IPS DF 4.7 (cell line): Measurements from ENCODE around the gene NKTR.

Source experiments
- DNase-seq: peaks from one replicate; pipeline ENCODE4 v3.0.0-alpha.2; 2013; ENCODE audit warnings: low spot score; ENCODE audit errors: extremely low read depth

NKTR gene

DNA sequence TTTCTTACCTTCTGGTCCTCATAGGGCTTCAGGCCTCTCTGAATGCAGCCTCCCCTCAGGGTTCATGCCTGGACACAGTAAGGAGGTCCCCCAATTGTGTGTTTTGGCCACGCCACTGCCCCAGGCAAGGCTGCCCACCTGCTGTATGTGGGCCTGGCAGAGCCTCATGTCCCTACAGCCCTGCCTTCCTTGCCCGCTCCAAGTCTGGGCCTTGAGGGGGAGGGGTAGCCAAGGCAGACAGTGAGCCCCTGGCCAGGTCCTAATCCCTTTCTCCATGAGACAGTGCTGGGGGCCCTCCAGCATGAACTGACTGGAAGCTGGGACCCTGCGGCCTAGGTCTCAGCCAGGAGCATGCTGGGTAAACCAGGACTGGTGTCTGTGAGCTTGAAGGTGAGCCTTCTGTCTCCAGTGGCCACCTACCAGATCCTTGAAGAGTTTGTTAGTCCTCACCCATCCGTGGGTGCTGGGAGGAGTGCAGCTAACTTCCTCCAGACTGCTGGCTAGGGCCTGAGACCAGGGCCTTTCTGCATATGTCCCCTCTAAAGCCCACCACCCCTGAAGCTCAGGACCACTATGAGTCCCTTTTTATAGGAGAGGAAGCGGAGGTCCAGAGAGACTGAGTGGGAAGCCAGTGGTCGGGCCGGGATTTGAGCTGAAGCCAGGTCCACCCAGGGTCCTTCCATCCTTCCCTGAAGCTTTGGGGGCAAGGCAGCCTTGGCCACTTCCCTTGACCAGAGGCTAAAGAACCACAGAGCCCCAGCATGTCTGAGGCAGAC is 61.7 kb downstream of the NKTR start:
- DNase-seq = no peak

- DNase-seq = no peak
Observed at GRCh38 chr3:42662813-42663535, 62.5 kb downstream of the NKTR start.

GRCh38 chr3:42663581-42664437 is 63.3 kb downstream of the NKTR start:
- no peak for DNase-seq

- DNase-seq = no peak
Observed at GRCh38 chr3:42664438-42664803, 63.9 kb downstream of the NKTR start.

DNA sequence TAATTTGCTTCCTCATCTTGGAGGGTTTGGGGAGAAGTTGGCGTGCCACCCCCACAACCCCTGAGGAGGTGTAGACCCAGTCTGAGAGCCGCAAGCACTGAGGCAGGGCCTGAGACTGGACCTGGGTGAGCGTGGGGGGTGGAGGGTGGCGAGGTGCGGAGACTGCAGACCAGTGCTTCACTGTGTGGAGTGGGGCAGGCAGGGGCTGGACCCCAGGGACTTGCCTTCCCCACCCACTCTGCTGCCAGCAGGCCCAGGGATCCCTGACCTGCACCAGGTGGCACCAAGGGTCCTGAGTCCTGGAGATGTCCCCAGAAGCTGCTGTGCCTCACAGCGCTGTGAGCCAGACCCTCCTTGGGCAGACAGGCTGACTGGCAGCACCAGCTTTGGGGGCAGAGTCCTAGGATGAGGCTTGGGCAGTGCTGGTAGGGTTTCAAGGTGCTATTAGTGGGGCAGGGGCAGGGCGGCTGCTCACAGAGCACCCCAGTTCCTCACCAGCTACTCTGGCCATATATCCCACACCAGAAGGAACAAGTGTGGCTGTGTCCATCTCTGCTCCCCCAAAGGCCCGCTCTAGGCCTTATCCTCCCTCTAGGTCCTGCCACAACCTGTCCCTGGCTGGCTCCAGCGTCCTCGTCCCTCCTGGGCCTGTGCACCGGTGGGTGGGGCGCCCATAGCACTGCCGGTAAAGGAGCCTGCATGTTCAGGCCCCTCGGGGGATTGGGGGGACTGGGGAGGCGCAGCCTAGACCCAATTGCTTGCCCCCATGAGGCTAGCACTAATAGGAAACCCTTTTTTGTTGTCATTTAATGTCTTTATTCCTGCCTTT is 64.8 kb downstream of the NKTR start:
- DNase-seq = no peak

DNA sequence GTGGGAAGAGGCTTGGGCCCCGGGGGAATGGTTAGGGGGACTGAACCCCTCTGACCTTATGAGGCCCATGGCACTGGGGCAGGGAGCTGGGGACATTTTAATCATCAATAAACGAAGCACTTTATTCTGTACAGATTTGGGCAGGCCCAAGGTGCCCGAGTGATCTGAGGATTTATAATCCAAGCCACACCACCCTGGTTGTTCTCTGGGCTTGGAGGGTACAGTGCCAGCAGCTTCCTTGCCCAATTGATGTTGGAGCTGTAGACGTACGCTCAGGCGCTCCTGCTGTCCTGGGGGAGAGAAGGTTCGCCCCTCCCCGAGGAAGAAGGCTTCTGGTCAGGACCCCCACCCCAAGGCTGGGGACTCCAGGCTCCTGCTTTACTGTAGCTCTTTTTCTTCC is 65.5 kb downstream of the NKTR start:
- no peak for DNase-seq

DNA sequence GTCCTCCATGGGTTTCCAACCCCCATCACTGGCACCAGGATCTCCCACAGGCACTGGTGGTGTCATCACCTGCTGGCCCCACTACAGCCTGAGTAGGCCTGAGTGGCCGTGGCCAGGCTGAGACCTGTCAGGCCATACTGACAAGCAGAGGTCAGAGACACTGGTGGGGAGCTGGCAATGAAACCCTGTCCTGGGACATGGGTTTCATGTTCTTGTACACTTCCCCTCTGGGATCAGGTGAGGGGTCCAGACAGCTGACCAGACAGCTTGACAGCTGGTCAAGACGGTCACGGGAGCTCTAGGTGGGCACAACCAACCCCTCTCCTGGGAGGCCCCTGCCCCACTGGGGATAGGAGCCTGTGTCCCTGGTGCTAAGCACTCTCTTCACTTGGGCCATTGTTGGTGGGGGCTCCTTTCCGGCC is 66.1 kb downstream of the NKTR start:
- no peak for DNase-seq

GRCh38 chr3:42667096-42667522 is 66.6 kb downstream of the NKTR start:
- no peak for DNase-seq

DNA sequence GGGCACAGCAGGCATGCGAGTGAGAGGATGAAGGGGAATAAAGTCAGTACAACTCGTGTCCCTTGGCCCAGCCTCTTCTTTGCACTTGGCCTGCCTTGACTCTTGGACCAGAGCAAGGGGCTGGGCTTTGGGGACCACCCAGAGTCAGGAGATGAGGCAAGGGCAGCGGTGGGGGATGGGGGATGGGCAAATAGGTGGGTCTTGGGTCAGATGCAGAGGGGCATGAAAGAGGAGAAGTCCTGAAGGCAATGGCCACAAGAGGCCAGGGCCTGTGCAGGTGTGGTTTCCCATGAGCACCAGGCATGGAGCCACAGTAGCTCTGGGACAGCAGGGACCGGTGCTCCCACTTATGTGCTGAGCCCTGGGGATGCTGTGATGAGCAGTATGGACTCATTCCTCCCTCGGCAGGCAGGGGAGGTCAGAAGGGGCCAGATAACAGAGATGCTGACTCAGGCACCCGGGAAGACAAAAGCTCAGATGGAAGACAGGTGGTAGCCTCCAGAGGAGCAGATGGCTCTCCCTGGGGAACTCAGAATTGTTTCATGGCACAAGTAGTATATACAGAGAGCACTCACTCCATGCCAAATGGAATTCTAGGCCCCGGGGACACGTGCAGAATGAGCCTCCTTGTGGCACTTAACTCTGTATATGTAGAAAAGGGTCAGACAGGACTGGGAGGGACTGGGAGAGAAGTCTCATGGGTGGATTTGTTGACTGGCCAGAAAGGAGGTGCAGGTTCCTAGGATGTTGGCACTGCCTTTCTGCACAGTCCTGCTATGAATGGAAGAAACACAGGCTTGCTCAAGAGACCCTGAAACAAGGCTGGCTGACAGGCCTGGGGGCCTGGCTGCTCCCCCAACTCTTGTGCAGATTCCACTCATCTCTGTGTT is 67.3 kb downstream of the NKTR start:
- no peak for DNase-seq

GRCh38 chr3:42668413-42668760 is 67.9 kb downstream of the NKTR start:
- no peak for DNase-seq

DNA sequence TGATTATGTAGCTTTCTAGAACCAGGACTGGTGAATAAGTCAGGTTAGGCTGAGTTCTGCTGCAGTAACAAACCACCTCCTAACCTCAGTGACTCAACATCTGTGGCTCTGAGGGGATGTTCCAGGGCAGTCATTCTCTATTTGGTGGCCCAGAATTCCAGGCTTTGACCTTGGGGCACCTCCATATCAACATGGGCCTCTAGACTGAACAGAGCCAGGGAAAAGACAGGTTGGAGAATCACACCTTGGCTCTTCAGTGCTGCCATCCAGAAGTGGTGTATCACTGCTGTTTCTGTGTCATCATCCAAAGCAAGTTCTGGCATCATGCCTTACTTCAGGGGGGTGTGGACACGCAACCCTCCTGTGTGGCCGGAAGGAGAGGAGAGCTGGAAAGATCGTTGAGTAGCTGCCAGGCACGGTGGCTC is 68.3 kb downstream of the NKTR start:
- DNase-seq = no peak

DNA sequence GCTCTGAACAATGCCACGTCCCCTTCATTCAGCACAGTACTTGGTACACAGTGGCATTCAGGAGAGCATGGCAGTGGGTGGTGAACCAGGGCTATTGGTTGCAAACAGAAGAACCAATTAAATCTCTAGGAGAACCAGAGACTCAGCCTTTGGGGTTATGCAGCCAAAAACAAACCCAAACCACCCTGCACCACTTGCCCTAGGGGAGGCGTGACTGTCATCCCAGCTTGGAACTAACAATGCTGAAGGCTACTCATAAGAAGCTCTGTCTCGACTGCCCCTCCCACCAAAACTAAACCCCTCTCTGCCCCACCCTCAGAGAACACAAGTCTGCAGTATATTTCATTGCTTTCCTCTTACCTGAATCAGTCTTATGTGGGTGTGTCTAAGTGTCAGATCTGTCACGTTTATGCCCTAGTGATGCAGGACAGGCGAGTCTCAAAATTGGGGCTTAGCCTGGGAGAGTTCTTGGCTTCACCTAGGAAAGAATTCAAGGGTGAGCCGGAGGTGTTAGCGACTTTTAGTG is 69.6 kb downstream of the NKTR start:
- DNase-seq = no peak

DNA sequence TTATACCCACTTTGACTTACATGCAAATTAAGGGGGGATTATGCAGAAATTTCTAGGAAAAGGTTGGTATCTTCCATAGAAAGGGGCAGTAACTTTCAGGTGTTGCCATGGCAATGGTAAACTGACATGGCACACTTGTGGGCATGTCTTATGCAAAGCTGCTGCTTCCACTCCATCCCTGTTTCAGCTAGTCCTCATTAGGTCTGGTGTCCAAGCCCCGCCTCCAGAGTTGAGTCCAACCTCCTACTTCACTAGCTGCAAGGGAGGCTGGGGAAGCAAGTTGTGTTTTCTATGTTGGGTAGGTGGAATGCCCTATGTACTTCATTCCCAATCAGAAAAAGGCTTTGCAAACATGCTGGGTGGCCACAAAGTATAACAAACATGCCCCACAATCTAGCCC is 70.2 kb downstream of the NKTR start:
- no peak for DNase-seq

GRCh38 chr3:42672515-42672914 is 72.0 kb downstream of the NKTR start:
- DNase-seq = no peak

GRCh38 chr3:42673082-42673481 is 72.6 kb downstream of the NKTR start:
- no peak for DNase-seq

DNA sequence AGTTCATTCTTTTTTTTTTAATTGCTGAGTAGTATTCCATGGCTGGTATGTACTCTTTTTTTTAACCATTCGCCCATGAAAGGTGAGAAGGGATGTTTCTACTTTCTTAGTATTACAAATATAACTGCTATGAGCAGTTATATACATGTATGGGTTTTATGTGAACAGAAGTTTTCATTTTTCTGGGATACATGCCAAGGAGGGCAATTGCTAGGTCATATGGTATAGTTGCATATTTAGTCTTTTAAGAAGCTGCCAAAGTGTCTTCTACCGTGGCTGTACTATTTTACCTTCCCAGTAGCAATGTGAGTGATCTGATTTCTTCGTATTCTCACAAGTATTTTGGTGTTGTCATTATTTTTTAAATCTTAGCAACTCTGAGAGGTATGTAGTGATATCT is 73.7 kb downstream of the NKTR start:
- no peak for DNase-seq

GRCh38 chr3:42675909-42676308 is 75.4 kb downstream of the NKTR start:
- no peak for DNase-seq

DNA sequence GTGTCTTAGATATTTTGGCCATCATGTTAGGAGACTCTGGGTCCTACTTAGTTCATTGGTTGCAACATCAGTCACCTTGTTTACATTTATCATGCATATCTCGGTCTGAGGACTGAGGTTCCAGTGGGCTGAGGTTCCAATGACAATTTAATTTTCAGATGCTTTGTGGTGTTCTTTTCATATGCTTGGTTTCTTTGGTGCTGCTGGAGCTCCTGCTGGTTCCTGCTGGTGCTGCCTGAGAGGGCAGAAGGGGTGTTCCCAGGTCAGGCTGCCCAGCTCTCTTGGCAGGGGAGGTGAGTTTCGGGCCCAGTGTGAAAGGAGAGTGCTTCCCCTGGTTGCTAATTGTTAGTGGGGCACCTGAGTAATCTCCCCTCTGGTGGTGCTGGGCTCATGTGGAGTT is 78.0 kb downstream of the NKTR start:
- no peak for DNase-seq

DNA sequence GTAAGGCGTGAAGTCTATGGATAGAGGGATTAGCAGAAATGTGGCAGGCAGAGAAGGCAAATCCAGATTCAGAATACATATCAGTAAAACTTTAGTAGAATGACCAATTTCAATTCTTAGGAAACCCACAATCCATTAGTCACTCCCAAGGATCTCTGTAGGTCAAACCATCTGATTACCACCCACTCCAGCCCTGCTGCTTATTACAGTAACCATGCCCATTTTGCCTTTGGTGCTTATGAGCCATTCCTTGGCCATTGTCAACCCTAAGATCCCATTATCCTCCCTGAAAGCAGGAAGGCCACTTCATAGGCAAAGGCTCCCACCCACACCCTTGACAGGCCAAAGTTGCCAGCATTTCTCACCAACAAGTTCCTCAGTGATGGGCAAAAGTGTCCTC is 79.8 kb downstream of the NKTR start:
- DNase-seq = no peak

DNA sequence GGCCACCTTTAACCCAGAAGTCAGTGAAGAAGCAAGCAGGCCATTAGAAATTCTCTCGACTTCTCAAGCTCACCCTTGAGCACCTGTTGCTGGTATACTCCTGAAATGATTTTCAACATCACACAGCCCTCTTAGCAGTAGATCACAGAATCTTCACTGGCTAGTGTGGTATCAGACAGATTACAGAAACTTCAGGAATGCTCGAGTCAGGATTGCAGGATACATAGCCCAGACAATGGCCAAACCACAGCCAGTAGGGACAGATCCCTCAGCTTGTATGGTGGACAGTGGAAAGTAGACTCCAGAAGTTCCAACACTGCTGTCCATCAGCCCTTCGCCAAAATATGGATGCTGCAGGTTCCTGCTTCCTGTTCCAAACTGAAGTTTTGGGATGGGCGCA is 80.3 kb downstream of the NKTR start:
- DNase-seq = no peak
